Measurements from ENCODE around the gene TLR1.

GRCh38 chr4:38785041-38785790 lies 19.4 kb downstream of the TLR1 start:
- TF ChIP-seq CTCF (IDR thresholded peaks at IDR 0.05) (no peak), POLR2A (IDR thresholded peaks at IDR 0.05) (no peak)
